ENCODE data around the gene TBC1D1.

The TBC1D1 gene

DNA sequence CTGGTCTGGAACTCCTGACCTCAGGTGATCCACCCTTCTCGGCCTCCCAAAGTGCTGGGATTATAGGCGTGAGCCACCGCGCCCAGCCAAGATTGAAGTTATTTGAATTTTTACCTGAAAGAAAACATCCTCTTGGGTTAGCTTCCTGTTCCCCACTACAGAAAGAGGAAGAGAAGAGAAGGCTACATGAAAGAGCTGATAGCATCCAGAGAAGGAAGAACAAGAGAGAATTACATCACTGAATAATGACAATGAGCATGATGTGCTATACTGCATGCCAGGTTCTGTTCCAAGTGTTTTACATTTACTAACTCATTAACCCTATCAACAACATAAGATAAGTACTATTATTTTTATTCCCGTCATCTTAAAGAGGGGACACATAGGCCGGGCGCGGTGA, 11.5 kb upstream of the TBC1D1 start:
- Histone ChIP-seq H3K27me3 (no peaks in the 10 kb centered on the region), H3K27ac (peak overlapping the region; percentile 91)

DNA sequence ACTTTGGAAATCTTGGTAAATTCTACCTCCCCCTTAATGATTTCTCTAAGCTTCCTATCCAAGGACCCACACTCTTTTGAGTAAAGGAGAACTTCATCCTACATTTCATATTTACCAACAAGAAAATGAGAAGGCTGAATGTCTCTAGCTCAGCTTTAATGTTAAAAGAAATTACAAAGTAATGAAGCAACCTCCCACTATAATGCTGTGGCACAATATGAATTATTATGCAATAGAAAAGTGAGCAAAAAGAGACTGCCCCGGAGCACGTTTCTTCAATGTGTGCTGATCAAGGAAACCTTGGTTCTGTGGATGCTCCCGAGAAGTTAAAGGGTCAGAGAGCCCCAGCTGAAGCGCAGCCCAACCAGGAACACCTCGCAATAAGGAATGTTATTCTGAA, 9.1 kb upstream of the TBC1D1 start:
- Histone ChIP-seq H3K27ac (peak overlapping the region; percentile 37), H3K9me3 (no peaks in the 10 kb centered on the region), H3K4me3 (ENCODE audit: low read depth in 1 of 2, low read length in 1 of 2) (no peak overlapping the region), H3K4me1 (ENCODE audit: control insufficient read depth in 1 of 2, insufficient read depth in 1 of 2, low read depth in 1 of 2, low read length in 1 of 2) (peaks cover 54 to 63% of the 10 kb centered on the region in 2 experiments), H3K27me3 (no peaks in the 10 kb centered on the region), H3K36me3 (no peaks in the 10 kb centered on the region)
- TF ChIP-seq, protein P1, sequence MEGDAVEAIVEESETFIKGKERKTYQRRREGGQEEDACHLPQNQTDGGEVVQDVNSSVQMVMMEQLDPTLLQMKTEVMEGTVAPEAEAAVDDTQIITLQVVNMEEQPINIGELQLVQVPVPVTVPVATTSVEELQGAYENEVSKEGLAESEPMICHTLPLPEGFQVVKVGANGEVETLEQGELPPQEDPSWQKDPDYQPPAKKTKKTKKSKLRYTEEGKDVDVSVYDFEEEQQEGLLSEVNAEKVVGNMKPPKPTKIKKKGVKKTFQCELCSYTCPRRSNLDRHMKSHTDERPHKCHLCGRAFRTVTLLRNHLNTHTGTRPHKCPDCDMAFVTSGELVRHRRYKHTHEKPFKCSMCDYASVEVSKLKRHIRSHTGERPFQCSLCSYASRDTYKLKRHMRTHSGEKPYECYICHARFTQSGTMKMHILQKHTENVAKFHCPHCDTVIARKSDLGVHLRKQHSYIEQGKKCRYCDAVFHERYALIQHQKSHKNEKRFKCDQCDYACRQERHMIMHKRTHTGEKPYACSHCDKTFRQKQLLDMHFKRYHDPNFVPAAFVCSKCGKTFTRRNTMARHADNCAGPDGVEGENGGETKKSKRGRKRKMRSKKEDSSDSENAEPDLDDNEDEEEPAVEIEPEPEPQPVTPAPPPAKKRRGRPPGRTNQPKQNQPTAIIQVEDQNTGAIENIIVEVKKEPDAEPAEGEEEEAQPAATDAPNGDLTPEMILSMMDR (IDR thresholded peaks at IDR 0.05), result no peak

More for the DNA sequence above, 11.5 kb upstream of the TBC1D1 start:
- H3K36me3 ChIP-seq, result peaks cover 6% of the 10 kb centered on the region
- TF ChIP-seq, protein P1 (IDR thresholded peaks at IDR 0.05), result no peak
- H3K4me1 ChIP-seq (ENCODE audit: control insufficient read depth in 1 of 2, insufficient read depth in 1 of 2, low read depth in 1 of 2, low read length in 1 of 2), result peaks cover 46 to 51% of the 10 kb centered on the region in 2 experiments
- no peaks in the 10 kb centered on the region for H3K9me3 ChIP-seq
- H3K4me3 ChIP-seq (ENCODE audit: low read depth in 1 of 2, low read length in 1 of 2), result peak overlapping the region; percentile 4 to 39

DNA sequence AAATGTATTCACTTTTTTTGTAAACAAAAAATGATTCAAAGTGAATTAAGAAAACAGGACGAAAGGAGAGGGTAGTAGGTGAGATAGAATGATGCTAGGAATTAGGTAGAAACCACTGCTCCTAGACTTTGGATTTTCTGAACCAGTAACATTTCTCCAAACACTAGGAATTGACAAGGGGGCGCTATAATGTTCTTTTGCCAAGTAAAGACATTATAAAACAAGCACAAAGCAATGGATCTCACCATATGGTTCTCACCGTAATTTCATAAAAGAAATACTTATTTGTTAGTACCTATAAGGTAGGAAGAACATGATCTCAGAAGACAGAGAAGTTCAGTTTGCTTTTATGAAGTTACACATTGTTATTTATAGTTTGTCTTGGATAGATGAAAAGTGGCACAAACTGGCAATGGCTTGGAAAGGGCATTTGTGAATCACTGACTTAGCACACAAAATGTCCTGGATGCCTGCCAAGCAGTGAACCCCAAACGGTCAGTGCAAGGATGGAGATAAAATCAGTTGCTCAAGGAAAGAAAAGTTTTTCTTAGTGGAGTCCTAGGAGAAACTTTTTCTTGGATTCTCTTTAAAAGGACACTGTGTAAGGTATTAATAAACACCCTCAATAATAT, 8.1 kb upstream of the TBC1D1 start:
- Histone ChIP-seq H3K4me1 (ENCODE audit: control insufficient read depth in 1 of 2, insufficient read depth in 1 of 2, low read depth in 1 of 2, low read length in 1 of 2) (peaks cover 52 to 70% of the 10 kb centered on the region in 2 experiments), H3K4me3 (ENCODE audit: low read depth in 1 of 2, low read length in 1 of 2) (no peak overlapping the region), H3K27me3 (no peaks in the 10 kb centered on the region), H3K27ac (no peak overlapping the region), H3K9me3 (no peaks in the 10 kb centered on the region), H3K36me3 (no peaks in the 10 kb centered on the region)
- TF ChIP-seq, protein P1 (IDR thresholded peaks at IDR 0.05), result no peak

DNA sequence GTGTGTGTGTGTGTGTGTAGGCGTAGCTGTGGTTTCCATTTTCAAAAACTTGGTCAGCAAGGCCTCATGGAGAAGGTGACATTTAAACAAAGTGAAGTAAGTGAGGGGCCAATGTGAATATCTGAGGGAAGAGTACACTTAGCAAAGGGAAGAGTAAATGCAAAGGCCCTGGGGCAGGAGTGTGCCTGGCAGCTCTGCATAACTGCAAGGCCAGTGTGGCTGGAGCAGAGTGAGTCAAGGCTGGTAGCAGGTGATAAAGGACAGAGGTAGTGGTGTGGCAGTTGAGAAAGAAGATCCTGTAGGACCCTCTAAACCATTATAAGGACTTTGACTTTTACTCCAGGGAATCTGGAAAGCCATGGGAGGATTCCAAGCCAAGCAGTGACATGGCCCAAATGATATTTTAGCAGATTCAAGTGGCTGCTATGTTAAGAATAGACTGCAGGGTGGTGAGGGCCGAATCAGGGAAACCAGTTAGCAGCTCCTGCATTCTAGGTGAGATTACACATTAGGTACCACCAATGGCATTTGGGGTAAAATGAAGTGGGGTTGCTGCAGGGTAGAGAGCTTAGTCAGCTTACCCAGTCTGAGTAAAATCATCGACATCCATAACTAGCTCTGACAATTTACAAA, 5.9 kb upstream of the TBC1D1 start:
- Histone ChIP-seq H3K36me3 (no peaks in the 10 kb centered on the region), H3K4me3 (ENCODE audit: low read depth in 1 of 2, low read length in 1 of 2) (no peak overlapping the region), H3K27ac (no peak overlapping the region), H3K9me3 (no peaks in the 10 kb centered on the region), H3K27me3 (no peaks in the 10 kb centered on the region), H3K4me1 (ENCODE audit: control insufficient read depth in 1 of 2, insufficient read depth in 1 of 2, low read depth in 1 of 2, low read length in 1 of 2) (peaks cover 34 to 62% of the 10 kb centered on the region in 2 experiments)
- TF ChIP-seq, protein P1 (IDR thresholded peaks at IDR 0.05), result no peak

DNA sequence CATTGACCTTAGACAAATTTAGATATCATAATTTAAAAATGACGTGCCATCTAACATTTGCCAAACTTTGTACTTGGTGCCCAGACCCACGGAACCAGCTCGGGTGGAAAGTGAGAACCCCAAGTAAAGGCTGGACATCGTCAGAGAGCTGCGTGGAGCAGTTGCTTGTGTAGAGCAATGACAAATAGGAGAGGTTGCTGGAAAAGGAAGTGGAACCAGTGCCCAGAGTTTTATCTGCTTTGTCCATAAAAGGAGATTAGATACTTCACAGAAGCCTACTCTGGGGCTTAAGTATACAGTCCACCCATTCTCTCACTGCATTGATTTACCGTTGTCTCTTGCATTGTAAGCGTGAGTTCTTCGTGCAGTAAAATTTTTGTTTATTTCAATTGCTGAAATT, 5.4 kb upstream of the TBC1D1 start:
- peaks cover 34 to 62% of the 10 kb centered on the region in 2 experiments for H3K4me1 ChIP-seq (ENCODE audit: control insufficient read depth in 1 of 2, insufficient read depth in 1 of 2, low read depth in 1 of 2, low read length in 1 of 2)
- no peaks in the 10 kb centered on the region for H3K36me3 ChIP-seq
- TF ChIP-seq, protein P1 (IDR thresholded peaks at IDR 0.05), result no peak
- no peaks in the 10 kb centered on the region for H3K27me3 ChIP-seq
- H3K27ac ChIP-seq, result no peak overlapping the region
- no peak overlapping the region for H3K4me3 ChIP-seq (ENCODE audit: low read depth in 1 of 2, low read length in 1 of 2)
- H3K9me3 ChIP-seq, result no peaks in the 10 kb centered on the region
